Lung microvascular endothelial cell (primary cell): ENCODE results near the gene ADAP1. TPM values are rescaled to one million over a fixed set of nuclear protein-coding genes. Genes with fewer than 3 reads are reported as not detected.

ENCODE experiments used
- DNase-seq, 2 donors: peaks; one replicate each; pipeline versions ENCODE4 v3.0.0 to v3.0.0-alpha.2; 2010; ENCODE audit warnings: low read depth in 2 of 2
- total RNA-seq: library from RNA; depleted of rRNA; stranded (reverse); fragments of >200 nt; gene quantifications from 2 replicates; pipeline ENCODE4 v1.2.1, GENCODE V29; 2014

The ADAP1 gene
- total RNA-seq, 1 donor from 2014 or later = 3.2 TPM

GRCh38 chr7:988963-989529 is 34.6 kb upstream of the ADAP1 start:
- DNase-seq = no peak

- peak; percentile 15 to 59 for DNase-seq
Measured at GRCh38 chr7:988426-988911, 34.0 kb upstream of the ADAP1 start.

GRCh38 chr7:987909-988308 is 33.4 kb upstream of the ADAP1 start:
- no peak for DNase-seq

GRCh38 chr7:986766-987751 is 32.6 kb upstream of the ADAP1 start:
- DNase-seq = no peak

DNA sequence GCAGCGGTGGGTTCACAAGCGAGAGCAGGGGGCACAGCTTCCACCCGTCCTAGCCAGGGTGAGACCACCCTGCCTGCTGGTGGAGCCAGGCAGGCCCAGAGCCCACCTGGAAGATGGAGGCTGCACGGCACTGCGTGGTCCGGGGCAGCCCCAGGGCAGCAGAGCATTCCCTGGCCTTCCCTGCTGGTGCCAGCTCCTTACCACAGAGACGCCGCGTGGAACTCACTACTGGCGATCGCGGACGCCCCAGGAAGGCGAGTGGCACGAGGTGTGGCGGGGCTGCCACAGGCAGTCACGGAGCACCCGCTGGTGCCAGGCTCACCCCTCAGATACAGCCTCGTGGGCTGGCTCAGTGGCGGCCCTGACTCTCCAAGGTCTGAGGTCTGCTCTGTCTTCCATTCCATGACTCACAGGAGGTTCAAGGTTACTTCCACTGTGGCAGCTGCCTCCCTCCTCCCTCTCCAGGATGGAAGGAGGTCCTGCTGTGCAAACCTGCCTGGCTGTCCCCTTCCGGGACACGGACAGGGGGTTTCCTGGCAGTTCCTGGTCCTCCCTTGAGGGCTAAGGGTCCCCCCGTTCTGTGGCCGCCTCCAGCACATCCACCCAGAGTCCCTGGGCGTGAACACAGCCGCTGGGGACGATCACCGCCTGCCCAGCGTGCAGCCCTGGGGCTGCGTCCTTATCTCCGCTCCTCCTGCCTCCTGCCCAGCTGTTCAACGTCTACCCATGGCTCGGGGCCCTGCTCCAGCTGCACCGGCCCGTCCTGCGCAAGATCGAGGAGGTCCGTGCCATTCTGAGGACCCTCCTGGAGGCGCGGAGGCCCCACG is 31.6 kb upstream of the ADAP1 start:
- DNase-seq = peak in 1 of 2 donors; percentile 45

- no peak for DNase-seq
Measured at GRCh38 chr7:985127-985416, 30.6 kb upstream of the ADAP1 start.

- no peak for DNase-seq
Measured at GRCh38 chr7:984361-985126, 30.1 kb upstream of the ADAP1 start.

DNA sequence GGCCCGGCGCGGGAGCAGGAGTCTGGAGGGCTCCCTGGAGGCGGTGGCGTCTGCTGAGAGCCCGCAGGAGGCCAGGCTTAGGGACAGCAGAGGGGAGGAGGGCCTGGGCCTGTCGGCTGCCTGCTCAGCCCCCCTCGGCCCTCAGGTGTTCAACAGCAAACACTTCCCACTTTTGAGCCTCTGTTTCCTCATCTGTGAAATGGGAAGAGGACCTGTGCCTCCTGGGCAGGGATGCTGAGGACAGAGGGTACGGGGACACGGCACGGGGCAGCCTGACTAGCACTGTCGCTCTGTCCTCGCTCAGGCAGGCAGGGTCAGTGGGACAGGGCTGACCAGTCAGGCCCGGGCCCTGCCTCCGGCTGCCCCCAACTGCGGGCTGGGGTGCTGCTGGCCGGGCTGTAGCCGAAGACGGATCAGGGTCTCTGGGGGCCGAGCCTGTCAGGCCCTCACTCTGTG is 29.2 kb upstream of the ADAP1 start:
- DNase-seq = no peak

- DNase-seq = no peak
Measured at GRCh38 chr7:983004-983615, 28.6 kb upstream of the ADAP1 start, which contains the start of gene CYP2W1. CYP2W1 (plus strand) TSS chr7:983181; CDS start chr7:983212, 31 bp downstream.

- DNase-seq = no peak
Measured at GRCh38 chr7:982511-983003, 28.1 kb upstream of the ADAP1 start.

DNA sequence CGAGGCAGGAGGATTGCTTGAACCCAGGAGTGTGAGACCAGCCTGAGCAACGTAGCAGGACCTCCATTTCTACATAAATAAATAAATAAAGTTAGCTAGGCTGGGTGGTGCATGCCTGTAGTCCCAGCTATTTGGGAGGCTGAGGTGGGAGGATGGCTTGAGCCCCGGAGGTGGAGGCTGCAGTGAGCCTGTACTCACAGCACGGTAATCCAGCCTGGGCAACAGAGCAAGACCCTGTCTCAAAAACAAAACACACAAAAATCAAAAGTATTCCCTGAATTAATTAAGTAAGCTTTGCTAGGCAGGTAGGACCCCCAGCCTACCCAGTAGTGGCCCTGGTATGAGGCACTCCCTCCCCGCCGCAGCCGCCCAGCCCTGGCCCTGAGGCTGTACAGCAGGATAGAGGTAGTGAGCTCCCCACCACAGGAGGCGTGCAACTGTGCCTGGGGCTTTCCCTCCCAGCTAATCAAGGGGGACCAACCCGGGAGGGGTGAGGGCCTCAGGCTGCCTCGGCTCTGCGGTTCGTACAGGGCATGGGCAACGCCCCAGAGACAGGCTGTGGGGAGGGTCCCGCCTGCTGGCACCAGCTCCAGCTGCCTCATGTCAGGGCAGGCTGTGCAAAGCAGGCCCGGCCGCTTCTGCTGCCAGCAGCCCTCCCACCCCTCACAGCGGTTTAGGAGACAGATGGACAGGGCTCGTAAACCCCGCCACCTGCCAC is 27.5 kb upstream of the ADAP1 start:
- no peak for DNase-seq

- DNase-seq = peak in 1 of 2 donors; percentile 25
Measured at GRCh38 chr7:979886-980571, 25.5 kb upstream of the ADAP1 start.

GRCh38 chr7:979151-979550 is 24.7 kb upstream of the ADAP1 start:
- DNase-seq = no peak

GRCh38 chr7:978416-979091 is 24.1 kb upstream of the ADAP1 start:
- DNase-seq = no peak

GRCh38 chr7:978049-978346 is 23.5 kb upstream of the ADAP1 start:
- no peak for DNase-seq

- no peak for DNase-seq
Measured at GRCh38 chr7:977326-978048, 23.0 kb upstream of the ADAP1 start.

DNA sequence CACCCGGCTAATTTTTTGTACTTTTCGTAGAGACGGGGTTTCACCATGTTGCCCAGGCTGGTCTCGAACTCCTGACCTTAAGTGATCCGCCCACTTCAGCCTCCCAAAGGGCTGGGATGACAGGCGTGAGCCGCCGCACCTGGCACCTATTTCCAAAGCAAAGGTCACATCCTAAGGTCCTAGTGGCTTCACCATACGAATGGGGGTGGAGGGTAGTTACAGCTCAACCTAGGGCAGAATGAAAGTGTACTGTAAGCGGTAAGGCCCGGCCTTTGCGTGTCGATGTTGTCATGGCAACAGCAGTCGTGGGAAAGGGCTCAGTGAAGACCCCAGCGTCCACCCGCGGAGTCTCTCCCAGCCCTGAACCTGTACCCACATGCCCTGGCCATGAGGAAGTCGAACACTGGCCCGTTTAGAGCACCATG is 22.4 kb upstream of the ADAP1 start:
- no peak for DNase-seq
